Lung (tissue), 12 donors: Measurements from ENCODE around the gene CDHR5. TPM values are rescaled to one million over a fixed set of nuclear protein-coding genes. Genes with fewer than 3 reads are reported as not detected.

Experiments
- ATAC-seq: fragments of 200-7000 bp; cut with Tn5 transposase; one replicate; pipeline ENCODE4 v1.9.1; 2020; ENCODE audit warnings: moderate number of reproducible peaks; ENCODE audit not compliant: insufficient read depth, low FRiP score
- DNase-seq, 3 donors: peaks; one replicate each; pipeline ENCODE4 v3.0.0-alpha.2; 2013 to 2017
- H3K27ac ChIP-seq, 2 donors: one replicate each; pipeline ENCODE4 v1.5.1; 2013; ENCODE audit warnings: mild to moderate bottlenecking in 2 of 2, moderate library complexity in 2 of 2, control low read depth in 1 of 2, inconsistent platforms in 1 of 2, low read depth in 1 of 2, low read length in 1 of 2
- H3K27me3 ChIP-seq, 3 donors: one replicate each; pipeline ENCODE4 v1.5.1; 2013; ENCODE audit warnings: low read length in 2 of 3; ENCODE audit not compliant: control insufficient read depth in 3 of 3, insufficient read depth in 3 of 3
- H3K36me3 ChIP-seq, 4 donors: one replicate each; pipeline ENCODE4 v1.5.1; 2013; ENCODE audit warnings: low read length in 4 of 4, mild to moderate bottlenecking in 1 of 4, moderate library complexity in 1 of 4; ENCODE audit not compliant: control insufficient read depth in 4 of 4, insufficient read depth in 4 of 4
- H3K4me1 ChIP-seq, 5 donors: one replicate each; pipeline ENCODE4 v1.5.1; 2013; ENCODE audit warnings: low read length in 5 of 5, mild to moderate bottlenecking in 2 of 5, moderate library complexity in 1 of 5; ENCODE audit not compliant: control insufficient read depth in 5 of 5, insufficient read depth in 5 of 5
- H3K4me3 ChIP-seq: one replicate; pipeline ENCODE4 v1.5.1; 2013; ENCODE audit warnings: mild to moderate bottlenecking, control low read depth, moderate library complexity
- H3K9ac ChIP-seq, 2 donors: one replicate each; pipeline ENCODE4 v1.5.1; 2013; ENCODE audit warnings: low read length in 2 of 2, control low read depth in 1 of 2; ENCODE audit not compliant: insufficient read depth in 1 of 2
- H3K9me3 ChIP-seq, 4 donors: one replicate each; pipeline ENCODE4 v1.5.1; 2013; ENCODE audit warnings: low read length in 3 of 4, mild to moderate bottlenecking in 1 of 4, moderate library complexity in 1 of 4; ENCODE audit not compliant: control insufficient read depth in 4 of 4, insufficient read depth in 3 of 4
- WGBS, 2 donors: extraction: QIAGEN DNeasy Blood & Tissue Kit; methylation state at CpG; one replicate each; pipeline ENCODE4 v1.1.7; 2013; 5-methylcytosine and 5-hydroxymethylcytosine counted together
- polyA plus RNA-seq, 2 donors: library from polyadenylated mRNA; stranded (reverse); fragments of 200-250 nt; gene quantifications; one replicate each; pipeline ENCODE4 v1.2.1, GENCODE V29; 2013
- total RNA-seq, 2 donors: library from RNA; depleted of rRNA in 1 of 2; stranded (reverse); fragments of >200 nt in 1 of 2; gene quantifications; one replicate each; pipeline ENCODE4 v1.2.1, GENCODE V29; 2014 to 2021
- TF ChIP-seq, protein P1 (sequence below): IDR thresholded peaks from 2 replicates; pipeline ENCODE4 v1.5.1; 2012; ENCODE audit warnings: mild to moderate bottlenecking; ENCODE audit errors: control extremely low read depth, extremely low read depth
- donor health status: control.
- donor health status: control.
- donor health status: Bipolar disorder and iron deficiency.
- donor health status: healthy.
- donor health status: DM: yes; HTN: yes; CAD: no.

CDHR5 gene
- total and polyA plus RNA-seq, 4 donors = 0.02 to 0.10 TPM; not detected in 2

GRCh38 chr11:584287-584686, 40.5 kb downstream of the CDHR5 start:
- no peaks in the 10 kb centered on the region for H3K9me3 ChIP-seq
- H3K27me3 ChIP-seq = no peaks in the 10 kb centered on the region
- ATAC-seq = no peak
- H3K36me3 ChIP-seq = peaks cover 8 to 35% (median 30%) of the 10 kb centered on the region in 4 donors
- no peak for DNase-seq
- H3K4me1 ChIP-seq = peaks cover 0 to 12% (median 0%) of the 10 kb centered on the region in 5 donors
- no peak overlapping the region for H3K27ac ChIP-seq
- H3K9ac ChIP-seq = no peak overlapping the region
- TF ChIP-seq, protein P1, sequence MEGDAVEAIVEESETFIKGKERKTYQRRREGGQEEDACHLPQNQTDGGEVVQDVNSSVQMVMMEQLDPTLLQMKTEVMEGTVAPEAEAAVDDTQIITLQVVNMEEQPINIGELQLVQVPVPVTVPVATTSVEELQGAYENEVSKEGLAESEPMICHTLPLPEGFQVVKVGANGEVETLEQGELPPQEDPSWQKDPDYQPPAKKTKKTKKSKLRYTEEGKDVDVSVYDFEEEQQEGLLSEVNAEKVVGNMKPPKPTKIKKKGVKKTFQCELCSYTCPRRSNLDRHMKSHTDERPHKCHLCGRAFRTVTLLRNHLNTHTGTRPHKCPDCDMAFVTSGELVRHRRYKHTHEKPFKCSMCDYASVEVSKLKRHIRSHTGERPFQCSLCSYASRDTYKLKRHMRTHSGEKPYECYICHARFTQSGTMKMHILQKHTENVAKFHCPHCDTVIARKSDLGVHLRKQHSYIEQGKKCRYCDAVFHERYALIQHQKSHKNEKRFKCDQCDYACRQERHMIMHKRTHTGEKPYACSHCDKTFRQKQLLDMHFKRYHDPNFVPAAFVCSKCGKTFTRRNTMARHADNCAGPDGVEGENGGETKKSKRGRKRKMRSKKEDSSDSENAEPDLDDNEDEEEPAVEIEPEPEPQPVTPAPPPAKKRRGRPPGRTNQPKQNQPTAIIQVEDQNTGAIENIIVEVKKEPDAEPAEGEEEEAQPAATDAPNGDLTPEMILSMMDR = no peak
- WGBS, 2 donors = 97 to 98% methylated on average over 10 of the region's 10 CpGs
- no peak overlapping the region for H3K4me3 ChIP-seq

DNA sequence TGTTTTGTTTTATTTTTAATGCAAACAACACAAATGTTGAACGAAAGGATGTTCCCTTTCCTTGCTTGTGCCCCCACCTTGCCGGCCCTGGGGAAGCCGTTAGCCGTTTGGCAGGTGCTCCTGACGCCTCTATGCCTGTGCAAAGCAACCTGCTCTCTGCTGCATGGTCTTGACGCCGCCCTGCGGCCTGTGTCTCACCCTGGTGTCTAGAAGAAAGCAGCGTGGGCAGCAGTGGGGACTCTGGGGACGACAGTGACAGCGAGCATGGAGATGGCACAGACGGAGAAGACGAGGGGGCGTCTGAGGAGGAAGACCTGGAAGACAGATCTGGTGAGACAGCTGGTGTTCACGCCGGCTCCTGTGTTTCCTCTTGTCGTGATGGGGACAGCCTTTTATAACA, 43.0 kb downstream of the CDHR5 start:
- Histone ChIP-seq H3K9me3 (no peaks in the 10 kb centered on the region), H3K4me1 (peaks cover 0 to 30% (median 12%) of the 10 kb centered on the region in 5 donors), H3K27ac (no peak overlapping the region), H3K27me3 (no peaks in the 10 kb centered on the region), H3K36me3 (peaks cover 5 to 28% (median 19%) of the 10 kb centered on the region in 4 donors), H3K9ac (no peak overlapping the region), H3K4me3 (no peak overlapping the region)
- no peak for ATAC-seq
- WGBS, 2 donors = 82 to 87% methylated on average over 17 of the region's 17 CpGs
- no peak for DNase-seq
- TF ChIP-seq, protein P1 = no peak

DNA sequence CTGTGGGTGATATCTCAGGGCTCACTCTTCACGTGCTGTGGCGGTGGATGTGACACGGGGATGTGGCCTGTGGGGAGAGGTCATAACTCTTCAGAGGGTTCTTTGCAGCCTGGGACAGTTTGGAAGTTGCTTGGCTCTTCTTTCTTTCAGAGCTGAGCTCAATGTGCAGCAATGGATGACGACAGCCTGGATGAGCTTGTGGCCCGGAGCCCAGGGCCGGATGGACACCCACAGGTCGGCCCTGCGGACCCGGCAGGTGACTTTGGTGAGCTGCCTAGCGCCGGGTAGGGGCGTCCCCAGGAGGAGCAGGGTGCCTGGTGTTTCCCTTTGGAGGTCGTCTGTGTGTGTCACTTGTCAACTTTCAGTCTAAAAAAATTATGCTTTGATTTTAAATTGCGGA, 43.4 kb downstream of the CDHR5 start:
- peaks cover 2 to 25% (median 16%) of the 10 kb centered on the region in 4 donors for H3K36me3 ChIP-seq
- 85 to 90% methylated on average over 14 of the region's 14 CpGs for WGBS, 2 donors
- H3K4me3 ChIP-seq = no peak overlapping the region
- TF ChIP-seq, protein P1 = no peak
- ATAC-seq (no peak), DNase-seq (no peak)
- H3K27ac ChIP-seq = no peak overlapping the region
- H3K27me3 ChIP-seq = no peaks in the 10 kb centered on the region
- no peaks in the 10 kb centered on the region for H3K9me3 ChIP-seq
- H3K4me1 ChIP-seq = peaks cover 0 to 30% (median 12%) of the 10 kb centered on the region in 5 donors
- no peak overlapping the region for H3K9ac ChIP-seq
